Small intestine (tissue), 7 donors: ENCODE measurements around the gene CACNB1. TPM values are rescaled to one million over a fixed set of nuclear protein-coding genes. Genes with fewer than 3 reads are reported as not detected.

Experiments used
- DNase-seq, 2 donors: peaks; one replicate each; pipeline versions ENCODE4 v3.0.0 to v3.0.0-alpha.2; 2013
- FAIRE-seq: peaks from 2 replicates; lab custom pipeline; 2012; peaks lifted over from hg19 to GRCh38; lab: Jason Lieb, UNC
- H3K27ac ChIP-seq, 3 donors: one replicate each; pipeline ENCODE4 v1.5.1; 2013; ENCODE audit warnings: low read length in 2 of 3, mild to moderate bottlenecking in 2 of 3, control low read depth in 1 of 3, inconsistent platforms in 1 of 3, low read depth in 1 of 3, moderate library complexity in 1 of 3
- H3K27me3 ChIP-seq, 3 donors: one replicate each; pipeline ENCODE4 v1.6.1; 2013; ENCODE audit warnings: low read length in 3 of 3, inconsistent platforms in 1 of 3; ENCODE audit not compliant: control insufficient read depth in 3 of 3, insufficient read depth in 3 of 3
- H3K36me3 ChIP-seq, 3 donors: one replicate each; pipeline ENCODE4 v1.6.1; 2013; ENCODE audit warnings: low read length in 3 of 3, inconsistent platforms in 1 of 3, low read depth in 1 of 3, mild to moderate bottlenecking in 1 of 3, moderate library complexity in 1 of 3; ENCODE audit not compliant: control insufficient read depth in 3 of 3, insufficient read depth in 2 of 3
- H3K4me1 ChIP-seq, 3 donors: one replicate each; pipeline ENCODE4 v1.6.1; 2013; ENCODE audit warnings: low read length in 2 of 3, inconsistent platforms in 1 of 3, low read depth in 1 of 3, mild to moderate bottlenecking in 1 of 3, moderate library complexity in 1 of 3; ENCODE audit not compliant: control insufficient read depth in 3 of 3, insufficient read depth in 2 of 3
- H3K4me3 ChIP-seq, 3 donors: one replicate each; pipeline ENCODE4 v1.5.1; 2013; ENCODE audit warnings: low read length in 3 of 3, control low read depth in 1 of 3, inconsistent platforms in 1 of 3, low read depth in 1 of 3, mild to moderate bottlenecking in 1 of 3, moderate library complexity in 1 of 3
- H3K9me3 ChIP-seq, 2 donors: one replicate each; pipeline ENCODE4 v1.6.1; 2013; ENCODE audit warnings: low read depth in 1 of 2, low read length in 1 of 2; ENCODE audit not compliant: control insufficient read depth in 2 of 2, insufficient read depth in 1 of 2
- WGBS, 3 donors: extraction: QIAGEN DNeasy Blood & Tissue Kit; methylation state at CpG; one replicate each; pipeline ENCODE4 v1.1.7; 2013; 5-methylcytosine and 5-hydroxymethylcytosine counted together
- polyA plus RNA-seq, 4 donors: library from polyadenylated mRNA; stranded (reverse) in 3 of 4; unstranded in 1 of 4; fragments of 200-250 nt in 3 of 4; fragments of 120-200 nt in 1 of 4; gene quantifications; one replicate each; pipeline versions ENCODE4 v1.2.1 to v1.2.3, GENCODE V29; 2013
- donor health status: healthy with polysubstance abuse.
- donor health status: control.
- donor health status: control.
- donor health status: Bipolar disorder and iron deficiency.
- donor health status: healthy.

The CACNB1 gene
- polyA plus RNA-seq, 4 donors, result 0.45 to 3.7 (median 1.5) TPM

DNA sequence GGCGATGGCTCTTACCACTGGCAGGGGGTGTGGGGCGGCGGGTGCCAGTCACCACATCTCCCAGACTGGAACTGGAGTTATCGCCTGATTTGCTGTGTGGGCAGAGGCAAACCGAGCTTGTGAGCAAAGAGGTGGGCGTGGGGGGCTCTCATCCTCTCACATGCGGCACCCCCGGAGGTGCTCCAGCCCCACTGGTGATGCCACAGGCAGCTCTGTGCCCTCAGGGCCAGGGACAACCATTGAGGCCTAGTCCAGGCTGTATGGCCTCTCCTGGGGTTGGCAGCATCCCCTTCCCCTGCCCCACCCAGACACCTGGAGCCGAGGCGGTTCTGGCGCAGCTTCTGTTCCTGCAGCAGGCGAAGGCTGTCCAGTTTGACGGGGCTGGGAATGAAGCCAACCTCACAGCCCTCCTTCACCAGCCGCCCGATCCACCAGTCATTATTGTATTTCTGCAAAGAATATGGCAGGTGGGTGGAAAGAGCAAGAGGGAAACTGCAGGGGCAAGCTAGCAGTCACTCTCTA lies 10.9 kb downstream of the CACNB1 start:
- H3K27me3 ChIP-seq, result no peaks in the 10 kb centered on the region
- H3K4me1 ChIP-seq, result no peaks in the 10 kb centered on the region
- no peak overlapping the region for H3K4me3 ChIP-seq
- H3K27ac ChIP-seq, result no peak overlapping the region
- H3K9me3 ChIP-seq, result no peaks in the 10 kb centered on the region
- WGBS, 3 donors, result 82 to 85% (median 84%) methylated on average over 13 to 15 of the region's 15 CpGs
- FAIRE-seq (no peak), DNase-seq (no peak)
- peaks cover 0 to 39% (median 5%) of the 10 kb centered on the region in 3 donors for H3K36me3 ChIP-seq

DNA sequence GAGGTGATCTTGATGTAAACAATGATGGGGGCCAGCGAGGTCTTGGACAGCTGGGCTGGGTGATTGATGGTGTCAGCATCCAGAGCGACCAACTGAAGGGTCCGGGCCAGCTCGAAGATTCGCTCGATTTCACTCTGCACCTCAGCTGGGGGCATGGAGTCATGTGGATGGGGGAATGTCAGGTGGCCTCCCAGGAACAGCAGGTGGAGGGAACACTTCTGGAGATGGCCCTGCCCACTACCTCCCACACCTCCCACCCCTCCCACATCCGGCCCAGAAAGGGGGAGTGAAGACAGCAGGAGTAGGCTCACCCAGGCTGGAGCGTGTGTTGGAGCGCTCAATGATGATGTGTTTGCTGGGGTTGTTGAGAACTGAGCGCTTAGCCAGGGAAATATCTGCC lies 13.7 kb downstream of the CACNB1 start:
- no peaks in the 10 kb centered on the region for H3K4me1 ChIP-seq
- DNase-seq, result no peak
- H3K36me3 ChIP-seq, result peaks cover 0 to 38% (median 5%) of the 10 kb centered on the region in 3 donors
- H3K9me3 ChIP-seq, result no peaks in the 10 kb centered on the region
- 88 to 98% (median 93%) methylated on average over 10 of the region's 10 CpGs for WGBS, 3 donors
- no peaks in the 10 kb centered on the region for H3K27me3 ChIP-seq
- no peak overlapping the region for H3K4me3 ChIP-seq
- no peak for FAIRE-seq
- no peak overlapping the region for H3K27ac ChIP-seq

DNA sequence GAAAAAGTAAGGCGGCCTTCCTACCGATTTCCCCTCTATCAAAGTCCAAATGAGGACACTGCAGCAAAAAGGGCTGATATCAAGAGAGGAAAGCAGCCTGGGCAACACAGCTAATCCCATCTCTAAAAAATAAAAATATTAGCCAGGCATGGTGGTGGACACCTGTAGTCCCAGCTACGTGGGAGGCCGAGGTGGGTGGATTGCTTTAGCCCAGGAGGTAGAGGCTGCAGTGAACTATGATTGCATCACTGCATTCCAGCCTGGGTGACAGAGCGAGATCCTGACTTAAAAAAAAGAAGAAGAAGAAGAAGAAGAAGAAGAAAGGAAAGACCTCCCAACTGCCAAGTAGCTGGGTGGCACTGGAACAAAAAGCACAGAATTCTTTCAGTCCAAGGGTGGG lies 14.4 kb downstream of the CACNB1 start:
- no peak for FAIRE-seq
- peaks cover 0 to 2% (median 0%) of the 10 kb centered on the region in 3 donors for H3K4me1 ChIP-seq
- WGBS, 3 donors, result 90 to 94% (median 90%) methylated on average over 5 of the region's 5 CpGs
- H3K27ac ChIP-seq, result no peak overlapping the region
- no peak for DNase-seq
- no peak overlapping the region for H3K4me3 ChIP-seq
- H3K27me3 ChIP-seq, result no peaks in the 10 kb centered on the region
- no peaks in the 10 kb centered on the region for H3K9me3 ChIP-seq
- peaks cover 0 to 36% (median 5%) of the 10 kb centered on the region in 3 donors for H3K36me3 ChIP-seq

DNA sequence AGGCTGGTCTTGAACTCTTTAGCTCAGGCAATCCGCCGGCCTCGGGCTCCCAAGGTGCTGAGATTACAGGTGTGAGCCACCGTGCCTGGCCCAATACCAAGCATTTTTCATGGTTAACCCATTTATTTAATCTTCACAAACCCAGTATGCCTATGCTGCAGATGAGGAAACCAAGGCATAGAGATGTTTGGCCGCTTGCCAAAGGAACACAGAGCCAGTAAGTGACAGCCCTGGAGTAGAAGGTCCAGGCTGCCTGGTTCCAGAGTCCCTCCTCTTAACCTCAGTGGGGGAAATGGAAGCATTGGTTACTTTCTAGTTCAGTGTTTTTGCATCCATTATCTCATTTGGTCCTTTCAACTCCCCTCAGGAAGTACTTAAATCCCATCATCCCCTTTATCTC lies 16.2 kb downstream of the CACNB1 start:
- DNase-seq, result no peak

DNA sequence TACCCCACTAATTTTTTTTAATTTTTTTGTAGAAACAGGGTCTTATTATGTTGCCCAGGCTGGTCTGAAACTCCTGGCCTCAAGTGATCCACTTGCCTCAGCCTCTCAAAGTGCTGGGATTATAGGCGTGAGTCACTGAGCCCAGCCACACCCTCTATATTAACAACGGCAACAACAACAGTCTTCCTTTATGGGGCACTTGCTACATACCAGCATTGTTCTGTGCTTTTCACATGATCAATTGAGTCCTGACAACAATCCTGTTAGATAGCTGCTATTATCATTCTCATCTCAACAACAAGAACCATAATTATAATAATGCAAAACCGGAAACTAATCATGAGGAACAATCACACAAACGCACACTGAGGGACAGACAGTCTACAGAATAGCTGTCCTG lies 18.9 kb downstream of the CACNB1 start:
- FAIRE-seq (no peak), DNase-seq (peak; percentile 52 to 71)
- WGBS, 3 donors, result 13 to 52% (median 33%) methylated on average over 4 of the region's 4 CpGs
- Histone ChIP-seq H3K27ac (peak overlapping the region in 1 of 3 donors; percentile 8), H3K4me1 (peaks cover 0 to 8% (median 0%) of the 10 kb centered on the region in 3 donors), H3K36me3 (peaks cover 0 to 27% (median 0%) of the 10 kb centered on the region in 3 donors), H3K9me3 (no peaks in the 10 kb centered on the region), H3K4me3 (no peak overlapping the region), H3K27me3 (no peaks in the 10 kb centered on the region)

More for the DNA sequence above, 16.2 kb downstream of the CACNB1 start:
- Histone ChIP-seq H3K36me3 (peaks cover 0 to 36% (median 3%) of the 10 kb centered on the region in 3 donors), H3K4me3 (no peak overlapping the region), H3K27ac (no peak overlapping the region), H3K27me3 (no peaks in the 10 kb centered on the region), H3K4me1 (peaks cover 0 to 3% (median 0%) of the 10 kb centered on the region in 3 donors), H3K9me3 (no peaks in the 10 kb centered on the region)
- no peak for FAIRE-seq
- 87 to 91% (median 90%) methylated on average over 5 of the region's 5 CpGs for WGBS, 3 donors

DNA sequence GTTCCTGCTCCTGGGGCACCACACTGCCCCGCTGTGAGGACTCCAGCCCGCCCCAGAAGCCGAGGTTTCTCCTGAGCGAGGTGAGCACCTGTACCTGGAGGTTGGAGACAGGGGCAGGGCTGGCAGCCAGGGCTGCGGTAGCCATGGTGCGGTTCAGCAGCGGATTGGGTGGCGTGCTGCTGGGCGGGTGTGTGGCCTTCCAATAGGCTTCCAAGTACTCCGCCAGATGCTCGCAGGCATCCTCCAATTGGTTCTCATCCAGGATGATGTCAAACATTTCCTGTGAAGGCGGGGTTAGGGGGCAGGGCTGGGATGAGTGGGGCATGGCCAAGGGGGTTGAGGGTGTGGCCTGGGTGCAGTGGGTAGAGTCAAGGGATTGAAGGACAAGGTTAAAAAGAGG lies 20.2 kb downstream of the CACNB1 start:
- H3K4me1 ChIP-seq, result peaks cover 0 to 8% (median 0%) of the 10 kb centered on the region in 3 donors
- peaks cover 0 to 22% (median 0%) of the 10 kb centered on the region in 3 donors for H3K36me3 ChIP-seq
- FAIRE-seq (no peak), DNase-seq (no peak)
- peaks cover 0 to 2% (median 0%) of the 10 kb centered on the region in 3 donors for H3K27me3 ChIP-seq
- H3K4me3 ChIP-seq, result no peak overlapping the region
- 93 to 97% (median 96%) methylated on average over 12 of the region's 12 CpGs for WGBS, 3 donors
- H3K27ac ChIP-seq, result no peak overlapping the region
- H3K9me3 ChIP-seq, result no peaks in the 10 kb centered on the region

DNA sequence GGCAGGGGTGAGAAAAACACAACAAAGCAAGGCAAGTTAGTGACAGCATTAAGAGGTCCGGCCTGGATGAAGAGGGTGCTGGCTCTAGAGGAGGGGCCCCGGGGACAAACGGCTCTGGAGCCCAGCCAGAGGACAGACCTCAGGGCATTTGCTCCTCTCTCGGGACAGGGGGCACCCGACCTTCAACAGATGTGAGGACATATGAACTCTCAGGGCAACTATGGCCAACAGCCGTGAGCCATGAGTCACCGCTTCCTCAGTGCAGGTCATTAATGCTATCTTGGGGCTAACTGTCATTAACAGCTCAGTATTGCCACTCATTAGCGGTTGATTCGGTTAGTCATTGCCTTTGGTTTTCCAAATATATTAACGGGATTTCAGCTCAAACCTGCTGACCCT lies 21.8 kb downstream of the CACNB1 start:
- Histone ChIP-seq H3K4me1 (peaks cover 0 to 8% (median 0%) of the 10 kb centered on the region in 3 donors), H3K9me3 (no peaks in the 10 kb centered on the region)
- 15 to 58% (median 40%) methylated on average over 10 of the region's 10 CpGs for WGBS, 3 donors

DNA sequence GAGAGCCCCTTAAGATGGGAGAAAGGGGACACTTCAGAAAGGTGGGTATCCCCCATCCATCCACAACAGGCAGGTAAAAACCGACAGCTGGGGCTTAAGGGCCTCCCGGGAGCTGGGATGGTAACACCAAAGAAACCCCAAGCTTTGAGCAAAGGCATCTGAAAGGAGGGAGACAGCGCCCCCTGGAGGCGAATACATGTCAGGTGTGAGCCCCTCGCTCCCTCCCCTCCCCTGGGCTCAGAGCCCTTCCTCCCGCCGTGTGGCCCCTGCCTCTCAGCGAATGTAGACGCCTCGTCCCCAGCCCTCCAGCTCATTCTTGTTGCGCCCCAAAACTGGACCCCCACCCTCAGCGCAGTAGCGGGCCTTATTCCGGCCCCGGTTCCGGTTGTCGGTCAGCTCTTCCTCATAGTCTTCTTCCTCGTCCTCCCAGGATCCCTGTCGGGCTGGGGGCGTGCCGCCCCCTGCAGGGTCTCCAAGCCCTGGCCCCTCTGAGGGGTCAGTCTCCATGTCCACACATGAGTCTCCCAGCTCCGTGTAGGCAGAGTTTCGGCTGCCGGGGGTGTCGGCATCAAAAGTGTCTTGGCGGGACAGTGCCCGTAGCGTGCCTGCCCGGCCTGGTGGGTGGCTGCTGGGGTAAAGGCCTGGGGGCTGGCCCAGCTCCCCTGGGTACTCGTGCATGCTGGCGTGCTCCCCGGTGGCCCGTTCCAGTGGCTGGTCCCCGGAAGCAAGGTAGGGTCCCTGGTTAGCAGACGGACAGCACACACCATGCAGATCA lies 22.4 kb downstream of the CACNB1 start:
- Histone ChIP-seq H3K27ac (no peak overlapping the region), H3K4me3 (no peak overlapping the region), H3K4me1 (peaks cover 0 to 8% (median 0%) of the 10 kb centered on the region in 3 donors), H3K36me3 (peaks cover 0 to 19% (median 0%) of the 10 kb centered on the region in 3 donors), H3K27me3 (peaks cover 0 to 2% (median 0%) of the 10 kb centered on the region in 3 donors), H3K9me3 (no peaks in the 10 kb centered on the region)
- FAIRE-seq (no peak), DNase-seq (peak; percentile 56 to 78)
- WGBS, 3 donors, result 37 to 51% (median 43%) methylated on average over 34 to 35 of the region's 35 CpGs

More for the DNA sequence above, 21.8 kb downstream of the CACNB1 start:
- FAIRE-seq (no peak), DNase-seq (peak in 1 of 2 donors; percentile 86)
- H3K27me3 ChIP-seq, result peaks cover 0 to 2% (median 0%) of the 10 kb centered on the region in 3 donors
- H3K27ac ChIP-seq, result no peak overlapping the region
- no peak overlapping the region for H3K4me3 ChIP-seq
- peaks cover 0 to 19% (median 0%) of the 10 kb centered on the region in 3 donors for H3K36me3 ChIP-seq
